ENCODE results near the gene ZNF200. TPM values are rescaled to one million over a fixed set of nuclear protein-coding genes. Genes with fewer than 3 reads are reported as not detected.

The ZNF200 gene
- total and polyA plus RNA-seq, 2 of the 13 experiments (the other 11 are each of a cell fraction or from before 2014, with no cell fraction given): 3.5 to 16.5 TPM

DNA sequence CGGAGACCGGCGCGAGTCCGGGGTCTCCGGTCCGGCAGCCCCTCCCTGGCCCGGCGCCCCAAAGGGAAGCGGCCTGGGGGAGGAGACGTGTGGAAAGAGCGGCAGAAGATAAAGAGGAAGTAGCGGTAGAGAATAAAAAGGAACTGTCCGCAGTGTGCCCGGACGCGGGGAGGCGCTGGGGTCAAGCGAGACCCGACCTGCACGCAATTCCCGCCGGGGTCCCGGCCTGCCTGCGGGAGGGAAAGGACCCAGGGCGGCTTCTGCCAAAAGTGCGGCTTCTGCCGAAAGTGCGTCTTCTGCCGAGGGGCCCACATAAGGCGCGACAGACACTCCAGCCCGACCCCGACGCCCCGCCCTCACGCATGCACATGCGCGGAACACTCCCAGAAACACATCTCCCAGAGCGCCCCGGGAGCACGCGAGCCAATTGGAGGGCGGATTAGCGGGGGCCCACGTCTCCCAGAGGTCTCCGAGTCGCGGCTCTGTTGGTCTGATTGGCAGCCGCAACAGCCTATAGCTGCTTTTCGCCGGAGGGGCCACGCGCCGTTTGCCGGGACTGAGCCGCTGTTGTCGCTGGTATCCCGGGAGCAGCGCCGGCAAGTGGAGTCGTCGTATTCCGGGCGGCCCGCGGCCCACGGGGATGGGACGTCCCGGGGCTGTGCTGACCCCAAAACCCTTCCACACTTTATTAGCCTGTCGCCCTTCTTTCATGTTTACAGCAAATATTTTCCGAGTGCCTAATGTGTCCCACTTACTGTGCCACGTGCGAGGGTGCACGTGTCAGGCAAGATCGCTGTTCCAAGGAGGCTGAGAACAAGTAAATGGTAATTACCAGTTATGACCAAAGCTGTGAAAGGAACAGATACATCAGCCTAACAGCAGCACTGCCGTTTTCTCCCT lies 29.4 kb upstream of the ZNF200 start (continued):
- TF ChIP-seq, protein P1, sequence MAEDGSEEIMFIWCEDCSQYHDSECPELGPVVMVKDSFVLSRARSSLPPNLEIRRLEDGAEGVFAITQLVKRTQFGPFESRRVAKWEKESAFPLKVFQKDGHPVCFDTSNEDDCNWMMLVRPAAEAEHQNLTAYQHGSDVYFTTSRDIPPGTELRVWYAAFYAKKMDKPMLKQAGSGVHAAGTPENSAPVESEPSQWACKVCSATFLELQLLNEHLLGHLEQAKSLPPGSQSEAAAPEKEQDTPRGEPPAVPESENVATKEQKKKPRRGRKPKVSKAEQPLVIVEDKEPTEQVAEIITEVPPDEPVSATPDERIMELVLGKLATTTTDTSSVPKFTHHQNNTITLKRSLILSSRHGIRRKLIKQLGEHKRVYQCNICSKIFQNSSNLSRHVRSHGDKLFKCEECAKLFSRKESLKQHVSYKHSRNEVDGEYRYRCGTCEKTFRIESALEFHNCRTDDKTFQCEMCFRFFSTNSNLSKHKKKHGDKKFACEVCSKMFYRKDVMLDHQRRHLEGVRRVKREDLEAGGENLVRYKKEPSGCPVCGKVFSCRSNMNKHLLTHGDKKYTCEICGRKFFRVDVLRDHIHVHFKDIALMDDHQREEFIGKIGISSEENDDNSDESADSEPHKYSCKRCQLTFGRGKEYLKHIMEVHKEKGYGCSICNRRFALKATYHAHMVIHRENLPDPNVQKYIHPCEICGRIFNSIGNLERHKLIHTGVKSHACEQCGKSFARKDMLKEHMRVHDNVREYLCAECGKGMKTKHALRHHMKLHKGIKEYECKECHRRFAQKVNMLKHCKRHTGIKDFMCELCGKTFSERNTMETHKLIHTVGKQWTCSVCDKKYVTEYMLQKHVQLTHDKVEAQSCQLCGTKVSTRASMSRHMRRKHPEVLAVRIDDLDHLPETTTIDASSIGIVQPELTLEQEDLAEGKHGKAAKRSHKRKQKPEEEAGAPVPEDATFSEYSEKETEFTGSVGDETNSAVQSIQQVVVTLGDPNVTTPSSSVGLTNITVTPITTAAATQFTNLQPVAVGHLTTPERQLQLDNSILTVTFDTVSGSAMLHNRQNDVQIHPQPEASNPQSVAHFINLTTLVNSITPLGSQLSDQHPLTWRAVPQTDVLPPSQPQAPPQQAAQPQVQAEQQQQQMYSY (CRISPR knock-in tag; IDR thresholded peaks at IDR 0.05): peak; percentile 50
- TF ChIP-seq SKI (IDR thresholded peaks at IDR 0.05; ENCODE audit: partially characterized antibody): no peak
- no peak for TF ChIP-seq FOSL1 (CRISPR knock-in tag; IDR thresholded peaks at IDR 0.05; ENCODE audit: borderline replicate concordance)
- no peak for TF ChIP-seq MAFF (IDR thresholded peaks at IDR 0.05; ENCODE audit: low read depth, low read length)
- TF ChIP-seq, protein P2, sequence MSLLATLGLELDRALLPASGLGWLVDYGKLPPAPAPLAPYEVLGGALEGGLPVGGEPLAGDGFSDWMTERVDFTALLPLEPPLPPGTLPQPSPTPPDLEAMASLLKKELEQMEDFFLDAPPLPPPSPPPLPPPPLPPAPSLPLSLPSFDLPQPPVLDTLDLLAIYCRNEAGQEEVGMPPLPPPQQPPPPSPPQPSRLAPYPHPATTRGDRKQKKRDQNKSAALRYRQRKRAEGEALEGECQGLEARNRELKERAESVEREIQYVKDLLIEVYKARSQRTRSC (CRISPR knock-in tag; IDR thresholded peaks at IDR 0.05; ENCODE audit: low read depth): no peak
- TF ChIP-seq ZBTB21 (CRISPR knock-in tag; IDR thresholded peaks at IDR 0.05): no peak
- TF ChIP-seq ZNF343 (CRISPR knock-in tag; IDR thresholded peaks at IDR 0.05): no peak
- TF ChIP-seq CBX5 (CRISPR knock-in tag; IDR thresholded peaks at IDR 0.05; ENCODE audit: borderline replicate concordance): no peak
- TF ChIP-seq ZNF484 (CRISPR knock-in tag; IDR thresholded peaks at IDR 0.05; ENCODE audit: borderline replicate concordance, low read depth): no peak
- TF ChIP-seq SUZ12 (IDR thresholded peaks at IDR 0.05; ENCODE audit: low read depth, low read length): no peak
- peak; percentile 83 for TF ChIP-seq ZNF350 (CRISPR knock-in tag; IDR thresholded peaks at IDR 0.05; ENCODE audit: borderline replicate concordance, low read depth)
- no peak for TF ChIP-seq STAT5B (CRISPR knock-in tag; IDR thresholded peaks at IDR 0.05)
- TF ChIP-seq SYNCRIP (IDR thresholded peaks at IDR 0.05; ENCODE audit: insufficient read depth, low read depth, low read length): no peak
- no peak for TF ChIP-seq MEIS2 (CRISPR knock-in tag; IDR thresholded peaks at IDR 0.05)
- TF ChIP-seq FOXC1 (CRISPR knock-in tag; IDR thresholded peaks at IDR 0.05; ENCODE audit: borderline replicate concordance): peak; percentile 52; the same call in 1 of the 2 replicates
- 0 out of 2 replicates have a peak, but pooled peaks have one; percentile 67 for TF ChIP-seq ZNF816 (CRISPR knock-in tag; IDR thresholded peaks at IDR 0.05; ENCODE audit: borderline replicate concordance)
- no peak for TF ChIP-seq ZEB1 (IDR thresholded peaks at IDR 0.05; ENCODE audit: insufficient replicate concordance, low read depth)
- TF ChIP-seq, protein P3, sequence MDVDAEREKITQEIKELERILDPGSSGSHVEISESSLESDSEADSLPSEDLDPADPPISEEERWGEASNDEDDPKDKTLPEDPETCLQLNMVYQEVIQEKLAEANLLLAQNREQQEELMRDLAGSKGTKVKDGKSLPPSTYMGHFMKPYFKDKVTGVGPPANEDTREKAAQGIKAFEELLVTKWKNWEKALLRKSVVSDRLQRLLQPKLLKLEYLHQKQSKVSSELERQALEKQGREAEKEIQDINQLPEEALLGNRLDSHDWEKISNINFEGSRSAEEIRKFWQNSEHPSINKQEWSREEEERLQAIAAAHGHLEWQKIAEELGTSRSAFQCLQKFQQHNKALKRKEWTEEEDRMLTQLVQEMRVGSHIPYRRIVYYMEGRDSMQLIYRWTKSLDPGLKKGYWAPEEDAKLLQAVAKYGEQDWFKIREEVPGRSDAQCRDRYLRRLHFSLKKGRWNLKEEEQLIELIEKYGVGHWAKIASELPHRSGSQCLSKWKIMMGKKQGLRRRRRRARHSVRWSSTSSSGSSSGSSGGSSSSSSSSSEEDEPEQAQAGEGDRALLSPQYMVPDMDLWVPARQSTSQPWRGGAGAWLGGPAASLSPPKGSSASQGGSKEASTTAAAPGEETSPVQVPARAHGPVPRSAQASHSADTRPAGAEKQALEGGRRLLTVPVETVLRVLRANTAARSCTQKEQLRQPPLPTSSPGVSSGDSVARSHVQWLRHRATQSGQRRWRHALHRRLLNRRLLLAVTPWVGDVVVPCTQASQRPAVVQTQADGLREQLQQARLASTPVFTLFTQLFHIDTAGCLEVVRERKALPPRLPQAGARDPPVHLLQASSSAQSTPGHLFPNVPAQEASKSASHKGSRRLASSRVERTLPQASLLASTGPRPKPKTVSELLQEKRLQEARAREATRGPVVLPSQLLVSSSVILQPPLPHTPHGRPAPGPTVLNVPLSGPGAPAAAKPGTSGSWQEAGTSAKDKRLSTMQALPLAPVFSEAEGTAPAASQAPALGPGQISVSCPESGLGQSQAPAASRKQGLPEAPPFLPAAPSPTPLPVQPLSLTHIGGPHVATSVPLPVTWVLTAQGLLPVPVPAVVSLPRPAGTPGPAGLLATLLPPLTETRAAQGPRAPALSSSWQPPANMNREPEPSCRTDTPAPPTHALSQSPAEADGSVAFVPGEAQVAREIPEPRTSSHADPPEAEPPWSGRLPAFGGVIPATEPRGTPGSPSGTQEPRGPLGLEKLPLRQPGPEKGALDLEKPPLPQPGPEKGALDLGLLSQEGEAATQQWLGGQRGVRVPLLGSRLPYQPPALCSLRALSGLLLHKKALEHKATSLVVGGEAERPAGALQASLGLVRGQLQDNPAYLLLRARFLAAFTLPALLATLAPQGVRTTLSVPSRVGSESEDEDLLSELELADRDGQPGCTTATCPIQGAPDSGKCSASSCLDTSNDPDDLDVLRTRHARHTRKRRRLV (CRISPR knock-in tag; IDR thresholded peaks at IDR 0.05): peak; percentile 22; the same call in 1 of the 2 replicates
- no peak for TF ChIP-seq HMG20A (CRISPR knock-in tag; IDR thresholded peaks at IDR 0.05; ENCODE audit: borderline replicate concordance)
- TF ChIP-seq MXI1 (IDR thresholded peaks at IDR 0.05; ENCODE audit: borderline replicate concordance, low read depth, low read length): peak; percentile 89; the same call in 1 of the 3 replicates

Data from HepG2 (cell line).